HL-60 (cell line): ENCODE data around the gene TMEM141.

Experiments used
- DNase-seq, 2 experiments: peaks; one replicate each; pipeline ENCODE4 v3.0.0-alpha.2; 2010 to 2020; ENCODE audit warnings: low read depth in 1 of 2, low spot score in 1 of 2
- H3K27ac ChIP-seq: fragments of 250-450 bp; sonication (Bioruptor Pico); replicated peaks from 2 replicates; pipeline ENCODE4 v1.5.1; 2020; ENCODE audit warnings: mild to moderate bottlenecking, moderate library complexity
- H3K27me3 ChIP-seq: fragments of 250-450 bp; sonication (Bioruptor Pico); 2 replicates; pipeline ENCODE4 v1.5.1; 2021; ENCODE audit warnings: mild to moderate bottlenecking, moderate library complexity; ENCODE audit not compliant: insufficient read depth, poor library complexity, severe bottlenecking
- H3K4me3 ChIP-seq: replicated peaks from 2 replicates; pipeline ENCODE4 v1.5.1; 2011; ENCODE audit warnings: mild to moderate bottlenecking, control low read depth, low read length; ENCODE audit not compliant: insufficient read depth
- CTCF ChIP-seq: IDR thresholded peaks from one replicate; pipeline ENCODE4 v1.5.1; 2011; ENCODE audit warnings: low read length, control low read depth, inconsistent platforms; ENCODE audit not compliant: insufficient read depth
- GABPA ChIP-seq: IDR thresholded peaks from 2 replicates; pipeline ENCODE4 v1.6.1; 2012; ENCODE audit warnings: low read depth
- POLR2AphosphoS5 ChIP-seq: IDR thresholded peaks from 2 replicates; pipeline ENCODE4 v1.6.1; 2012; ENCODE audit warnings: low read depth
- REST ChIP-seq: IDR thresholded peaks from 2 replicates; pipeline ENCODE4 v1.6.1; 2012; ENCODE audit warnings: low read depth; ENCODE audit not compliant: insufficient replicate concordance
- SPI1 ChIP-seq: IDR thresholded peaks from 2 replicates; pipeline ENCODE4 v1.6.1; 2012; ENCODE audit warnings: low read depth, mild to moderate bottlenecking, borderline replicate concordance

TMEM141 gene

GRCh38 chr9:136761545-136761981 lies 29.6 kb upstream of the TMEM141 start:
- H3K27me3 ChIP-seq: no peaks in the 10 kb centered on the region
- H3K27ac ChIP-seq: no peak overlapping the region
- DNase-seq: no peak
- no peak for TF ChIP-seq SPI1
- no peak for TF ChIP-seq GABPA
- H3K4me3 ChIP-seq: no peak overlapping the region

- no peak overlapping the region for H3K4me3 ChIP-seq
- no peak overlapping the region for H3K27ac ChIP-seq
- no peak for DNase-seq
- no peaks in the 10 kb centered on the region for H3K27me3 ChIP-seq
- TF ChIP-seq GABPA (no peak), POLR2AphosphoS5 (no peak)
Measured at GRCh38 chr9:136762221-136762691, 28.9 kb upstream of the TMEM141 start.

GRCh38 chr9:136762915-136763648 lies 28.1 kb upstream of the TMEM141 start:
- no peaks in the 10 kb centered on the region for H3K27me3 ChIP-seq
- TF ChIP-seq POLR2AphosphoS5 (no peak), SPI1 (no peak), GABPA (no peak), REST (no peak), CTCF (no peak)
- H3K27ac ChIP-seq: no peak overlapping the region
- DNase-seq: no peak
- no peak overlapping the region for H3K4me3 ChIP-seq

- no peaks in the 10 kb centered on the region for H3K27me3 ChIP-seq
- H3K27ac ChIP-seq: no peak overlapping the region
- H3K4me3 ChIP-seq: no peak overlapping the region
- TF ChIP-seq REST: no peak
- no peak for TF ChIP-seq SPI1
- TF ChIP-seq CTCF: no peak
- no peak for TF ChIP-seq GABPA
- TF ChIP-seq POLR2AphosphoS5: no peak
- DNase-seq: no peak
Measured at GRCh38 chr9:136763649-136764035, 27.5 kb upstream of the TMEM141 start.
